Transverse colon (tissue), 4 donors: ENCODE results near the gene CDH15.

Experiments used
- POLR2AphosphoS5 ChIP-seq, 3 donors: sonication (generic); formaldehyde crosslinking; IDR thresholded peaks; one replicate each; pipeline ENCODE4 v1.6.1; 2016; ENCODE audit warnings: antibody characterized with exemption in 3 of 3
- TF ChIP-seq, protein P1 (sequence below), 5 experiments: fragments of 200-600 bp in 3 of 5; fragments of 450-650 bp in 2 of 5; sonication (generic) in 3 of 5; IDR thresholded peaks; 1 replicate in 2 of 5; 2 replicates in 3 of 5; pipeline ENCODE4 v1.5.1; 2016 to 2017; ENCODE audit warnings: antibody characterized with exemption in 5 of 5, inconsistent platforms in 3 of 5, mild to moderate bottlenecking in 2 of 5, moderate library complexity in 1 of 5

- TF ChIP-seq, protein P1, sequence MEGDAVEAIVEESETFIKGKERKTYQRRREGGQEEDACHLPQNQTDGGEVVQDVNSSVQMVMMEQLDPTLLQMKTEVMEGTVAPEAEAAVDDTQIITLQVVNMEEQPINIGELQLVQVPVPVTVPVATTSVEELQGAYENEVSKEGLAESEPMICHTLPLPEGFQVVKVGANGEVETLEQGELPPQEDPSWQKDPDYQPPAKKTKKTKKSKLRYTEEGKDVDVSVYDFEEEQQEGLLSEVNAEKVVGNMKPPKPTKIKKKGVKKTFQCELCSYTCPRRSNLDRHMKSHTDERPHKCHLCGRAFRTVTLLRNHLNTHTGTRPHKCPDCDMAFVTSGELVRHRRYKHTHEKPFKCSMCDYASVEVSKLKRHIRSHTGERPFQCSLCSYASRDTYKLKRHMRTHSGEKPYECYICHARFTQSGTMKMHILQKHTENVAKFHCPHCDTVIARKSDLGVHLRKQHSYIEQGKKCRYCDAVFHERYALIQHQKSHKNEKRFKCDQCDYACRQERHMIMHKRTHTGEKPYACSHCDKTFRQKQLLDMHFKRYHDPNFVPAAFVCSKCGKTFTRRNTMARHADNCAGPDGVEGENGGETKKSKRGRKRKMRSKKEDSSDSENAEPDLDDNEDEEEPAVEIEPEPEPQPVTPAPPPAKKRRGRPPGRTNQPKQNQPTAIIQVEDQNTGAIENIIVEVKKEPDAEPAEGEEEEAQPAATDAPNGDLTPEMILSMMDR (IDR thresholded peaks at IDR 0.05), result no peak
- TF ChIP-seq POLR2AphosphoS5 (IDR thresholded peaks at IDR 0.05), result no peak
Observed at GRCh38 chr16:89189358-89190025, 17.9 kb downstream of the CDH15 start.
